OCI-LY1 (cell line): ENCODE measurements around the gene CCDC154.
"Not testable (repeated sequence)": the region's sequence is repeated elsewhere in the genome, so short reads cannot be mapped to it uniquely, and the experiment has no call there.

Source experiments
- H2AFZ ChIP-seq: fragments of 200-600 bp; sonication (generic), shearing (Covaris generic); 2 replicates; pipeline ENCODE4 v1.6.0; 2014; ENCODE audit warnings: antibody characterized with exemption, mild to moderate bottlenecking, low read length
- H3F3A ChIP-seq: fragments of 200-600 bp; sonication (generic), shearing (Covaris generic); 2 replicates; pipeline ENCODE4 v1.6.0; 2014; ENCODE audit warnings: mild to moderate bottlenecking, antibody characterized with exemption, low read length, moderate library complexity; ENCODE audit not compliant: insufficient read depth
- H3K27ac ChIP-seq: fragments of 200-600 bp; sonication (generic); 2 replicates; pipeline ENCODE4 v1.5.1; 2014; ENCODE audit warnings: low read length, mixed run types, mild to moderate bottlenecking, low read depth; ENCODE audit not compliant: poor library complexity, severe bottlenecking
- H3K27me3 ChIP-seq: fragments of 200-600 bp; sonication (generic); 2 replicates; pipeline ENCODE4 v1.6.0; 2014; ENCODE audit warnings: antibody characterized with exemption, mild to moderate bottlenecking, low read length, moderate library complexity; ENCODE audit not compliant: insufficient read depth
- H3K36me3 ChIP-seq: fragments of 200-600 bp; sonication (generic); 2 replicates; pipeline ENCODE4 v1.6.1; 2014; ENCODE audit warnings: mild to moderate bottlenecking, antibody characterized with exemption, low read length, moderate library complexity, mixed read lengths; ENCODE audit not compliant: insufficient read depth
- H3K4me1 ChIP-seq: fragments of 200-600 bp; sonication (generic); 2 replicates; pipeline ENCODE4 v1.5.1; 2014; ENCODE audit warnings: mild to moderate bottlenecking, low read length, moderate library complexity; ENCODE audit not compliant: insufficient read depth, severe bottlenecking
- H3K4me2 ChIP-seq: fragments of 200-600 bp; sonication (generic), shearing (Covaris generic); 2 replicates; pipeline ENCODE4 v1.6.1; 2014; ENCODE audit warnings: low read length
- H3K4me3 ChIP-seq: fragments of 200-600 bp; sonication (generic); 2 replicates; pipeline ENCODE4 v1.5.1; 2014; ENCODE audit warnings: low read length, low read depth, mild to moderate bottlenecking, mixed read lengths; ENCODE audit not compliant: poor library complexity, severe bottlenecking
- H3K79me2 ChIP-seq: fragments of 200-600 bp; shearing (Covaris generic); 2 replicates; pipeline ENCODE4 v1.6.1; 2016; ENCODE audit warnings: mixed run types, low read length, mixed read lengths; ENCODE audit not compliant: insufficient read depth
- H3K9ac ChIP-seq: fragments of 200-600 bp; sonication (generic), shearing (Covaris generic); 2 replicates; pipeline ENCODE4 v1.6.1; 2014; ENCODE audit warnings: mild to moderate bottlenecking, low read length, mixed read lengths
- H3K9me2 ChIP-seq: fragments of 200-600 bp; sonication (generic), shearing (Covaris generic); 2 replicates; pipeline ENCODE4 v1.6.1; 2014; ENCODE audit warnings: low read depth, mild to moderate bottlenecking, low read length, mixed read lengths
- H3K9me3 ChIP-seq: fragments of 200-600 bp; shearing (Covaris generic); 2 replicates; pipeline ENCODE4 v1.6.1; 2014; ENCODE audit warnings: low read length, mixed read lengths
- H4K20me1 ChIP-seq: fragments of 200-600 bp; sonication (generic), shearing (Covaris generic); 2 replicates; pipeline ENCODE4 v1.6.0; 2016; ENCODE audit warnings: mild to moderate bottlenecking, low read length; ENCODE audit not compliant: insufficient read depth
- EZH2 ChIP-seq: fragments of 200-600 bp; sonication (generic), shearing (Covaris generic); IDR thresholded peaks from 2 replicates; pipeline ENCODE4 v1.8.0; 2017; ENCODE audit warnings: borderline replicate concordance, mixed run types, mild to moderate bottlenecking, antibody characterized with exemption, low read length, moderate library complexity, mixed read lengths
- TF ChIP-seq, protein P1 (sequence below): fragments of 200-600 bp; sonication (generic), shearing (Covaris generic); IDR thresholded peaks from 2 replicates; pipeline ENCODE4 v1.5.1; 2017; ENCODE audit warnings: mild to moderate bottlenecking, antibody characterized with exemption, low read length, moderate library complexity, mixed read lengths

Gene CCDC154

DNA sequence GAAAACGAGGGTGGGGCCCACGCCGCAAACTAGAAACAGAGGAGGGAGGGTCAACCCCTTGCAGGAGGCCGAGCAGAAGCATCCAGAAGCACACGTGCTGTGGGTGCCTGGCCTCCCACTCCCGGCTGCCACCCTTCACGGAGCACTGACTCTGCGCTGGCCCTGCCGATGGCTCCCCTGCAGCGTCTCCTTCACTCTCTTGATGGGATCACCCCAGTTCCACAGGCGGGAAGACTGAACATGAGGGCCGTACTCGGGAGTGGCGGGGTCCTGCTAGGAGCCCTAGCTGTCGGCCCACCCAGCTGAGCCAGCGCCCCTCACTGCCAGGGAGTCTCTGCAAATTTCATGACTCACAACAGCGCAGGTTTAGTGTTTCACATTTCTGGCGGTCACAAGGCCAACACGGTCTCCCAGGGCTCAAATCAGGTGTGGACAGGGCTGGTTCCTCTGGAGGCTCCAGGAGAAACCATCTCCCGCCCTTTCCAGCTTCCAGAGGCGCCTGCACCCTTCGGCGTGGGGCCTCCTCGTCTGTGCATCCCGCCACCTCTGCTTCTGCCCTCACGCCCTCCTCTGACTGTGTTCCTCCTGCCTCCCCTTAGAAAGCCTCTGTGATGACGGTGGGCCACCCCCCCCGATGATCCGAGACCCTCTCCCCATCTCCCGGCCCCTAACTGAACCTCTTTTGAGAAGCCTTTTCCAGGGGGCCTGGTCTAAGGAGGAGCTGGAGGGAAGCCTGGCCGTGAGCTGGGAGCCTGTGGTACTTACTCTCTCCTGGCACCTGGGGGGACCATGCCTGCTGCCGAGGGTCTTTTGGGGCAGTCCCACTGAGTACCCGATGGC, 42.4 kb upstream of the CCDC154 start:
- no peak overlapping the region for H3K9ac ChIP-seq
- TF ChIP-seq, protein P1, sequence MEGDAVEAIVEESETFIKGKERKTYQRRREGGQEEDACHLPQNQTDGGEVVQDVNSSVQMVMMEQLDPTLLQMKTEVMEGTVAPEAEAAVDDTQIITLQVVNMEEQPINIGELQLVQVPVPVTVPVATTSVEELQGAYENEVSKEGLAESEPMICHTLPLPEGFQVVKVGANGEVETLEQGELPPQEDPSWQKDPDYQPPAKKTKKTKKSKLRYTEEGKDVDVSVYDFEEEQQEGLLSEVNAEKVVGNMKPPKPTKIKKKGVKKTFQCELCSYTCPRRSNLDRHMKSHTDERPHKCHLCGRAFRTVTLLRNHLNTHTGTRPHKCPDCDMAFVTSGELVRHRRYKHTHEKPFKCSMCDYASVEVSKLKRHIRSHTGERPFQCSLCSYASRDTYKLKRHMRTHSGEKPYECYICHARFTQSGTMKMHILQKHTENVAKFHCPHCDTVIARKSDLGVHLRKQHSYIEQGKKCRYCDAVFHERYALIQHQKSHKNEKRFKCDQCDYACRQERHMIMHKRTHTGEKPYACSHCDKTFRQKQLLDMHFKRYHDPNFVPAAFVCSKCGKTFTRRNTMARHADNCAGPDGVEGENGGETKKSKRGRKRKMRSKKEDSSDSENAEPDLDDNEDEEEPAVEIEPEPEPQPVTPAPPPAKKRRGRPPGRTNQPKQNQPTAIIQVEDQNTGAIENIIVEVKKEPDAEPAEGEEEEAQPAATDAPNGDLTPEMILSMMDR, result no peak
- no peak for TF ChIP-seq EZH2
- no peaks in the 10 kb centered on the region for H4K20me1 ChIP-seq
- no peaks in the 10 kb centered on the region for H3K79me2 ChIP-seq
- no peak overlapping the region for H3K4me2 ChIP-seq
- no peaks in the 10 kb centered on the region for H3F3A ChIP-seq
- H3K9me2 ChIP-seq, result no peaks in the 10 kb centered on the region
- no peaks in the 10 kb centered on the region for H3K36me3 ChIP-seq
- no peaks in the 10 kb centered on the region for H3K9me3 ChIP-seq
- no peak overlapping the region for H2AFZ ChIP-seq
- no peaks in the 10 kb centered on the region for H3K4me1 ChIP-seq
- no peak overlapping the region for H3K4me3 ChIP-seq
- H3K27ac ChIP-seq, result no peak overlapping the region
- peaks cover 16% of the 10 kb centered on the region; the same call in 1 of the 2 replicates for H3K27me3 ChIP-seq

DNA sequence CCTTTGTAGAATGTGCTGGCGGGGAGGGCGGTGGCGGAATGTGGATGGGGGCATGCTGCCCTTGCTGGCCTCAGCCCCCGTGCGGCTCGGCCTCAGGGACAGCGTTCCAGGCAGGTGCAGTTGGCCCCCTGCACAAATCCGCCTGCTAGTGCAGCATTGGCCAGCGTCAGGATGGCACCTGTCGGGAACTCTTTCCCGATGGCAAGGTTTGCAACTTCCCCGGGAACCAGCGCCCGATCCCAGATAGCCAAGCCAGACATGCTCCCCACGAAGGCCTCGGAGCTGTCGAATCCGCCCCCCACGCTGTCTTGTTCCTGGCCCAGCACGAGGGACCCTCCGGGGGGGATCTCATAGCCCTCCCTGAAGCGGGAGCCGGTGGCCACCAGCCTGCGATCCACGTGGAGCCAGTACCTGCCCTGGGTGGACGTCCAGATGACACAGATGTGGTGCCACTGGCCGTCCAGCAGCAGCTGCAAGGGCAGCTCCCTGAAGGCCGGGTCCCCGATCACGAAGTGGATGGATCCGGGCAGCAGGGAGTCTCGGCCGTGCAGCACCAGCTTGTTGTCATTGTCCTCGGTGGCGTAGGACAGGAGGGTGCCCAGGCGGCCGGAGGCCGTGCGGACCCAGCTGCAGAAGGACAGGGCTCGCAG, 41.6 kb upstream of the CCDC154 start:
- Histone ChIP-seq H4K20me1 (no peaks in the 10 kb centered on the region), H3K9me2 (no peaks in the 10 kb centered on the region), H3K36me3 (no peaks in the 10 kb centered on the region), H3K4me2 (no peak overlapping the region), H3F3A (no peaks in the 10 kb centered on the region), H3K4me3 (no peak overlapping the region), H3K9ac (no peak overlapping the region), H3K9me3 (no peaks in the 10 kb centered on the region), H3K27ac (no peak overlapping the region), H3K79me2 (no peaks in the 10 kb centered on the region), H3K27me3 (peaks cover 20% of the 10 kb centered on the region; the same call in 1 of the 2 replicates), H3K4me1 (no peaks in the 10 kb centered on the region), H2AFZ (no peak overlapping the region)
- TF ChIP-seq EZH2, result no peak
- TF ChIP-seq, protein P1, result no peak

- no peak overlapping the region for H3K4me3 ChIP-seq
- no peaks in the 10 kb centered on the region for H4K20me1 ChIP-seq
- no peaks in the 10 kb centered on the region for H3K9me2 ChIP-seq
- no peak overlapping the region for H3K4me2 ChIP-seq
- H3K9ac ChIP-seq, result no peak overlapping the region
- H3K36me3 ChIP-seq, result no peaks in the 10 kb centered on the region
- H3K79me2 ChIP-seq, result no peaks in the 10 kb centered on the region
- no peaks in the 10 kb centered on the region for H3K9me3 ChIP-seq
- H3K27me3 ChIP-seq, result peaks cover 15% of the 10 kb centered on the region; the same call in 1 of the 2 replicates
- H2AFZ ChIP-seq, result no peak overlapping the region
- TF ChIP-seq, protein P1, result no peak
- no peak for TF ChIP-seq EZH2
- no peaks in the 10 kb centered on the region for H3F3A ChIP-seq
- H3K27ac ChIP-seq, result no peak overlapping the region
- no peaks in the 10 kb centered on the region for H3K4me1 ChIP-seq
Observed at GRCh38 chr16:1481906-1482835, 37.8 kb upstream of the CCDC154 start.

DNA sequence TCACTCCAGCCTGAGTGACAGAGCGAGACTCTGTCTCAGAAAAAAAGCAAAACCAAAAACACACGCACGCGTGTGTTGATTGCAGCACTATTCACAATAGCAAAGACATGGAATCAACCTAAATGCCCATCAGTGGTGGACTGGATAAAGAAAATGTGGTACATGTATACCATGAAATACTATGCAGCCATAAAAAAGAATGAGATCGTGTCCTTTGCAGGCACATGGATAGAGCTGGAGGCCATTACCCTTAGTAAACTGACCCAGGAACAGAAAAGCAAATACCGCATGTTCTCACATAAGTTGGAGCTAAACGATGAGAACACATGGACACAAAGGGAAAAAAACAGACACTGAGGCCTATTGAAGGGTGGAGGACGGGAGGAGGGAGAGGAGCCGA, 34.6 kb upstream of the CCDC154 start:
- not testable (repeated sequence) for H3F3A ChIP-seq, H3K79me2 ChIP-seq, H3K9ac ChIP-seq, H3K9me3 ChIP-seq, H3K36me3 ChIP-seq, H2AFZ ChIP-seq, H3K27me3 ChIP-seq, H3K9me2 ChIP-seq, H4K20me1 ChIP-seq, H3K4me3 ChIP-seq, H3K27ac ChIP-seq, H3K4me2 ChIP-seq
- peaks cover 14% of the 10 kb centered on the region for H3K4me1 ChIP-seq
